ENCODE data around the gene PLPP2.

GRCh38 chr19:291006-291521 is at the start of gene PLPP2:
- TF ChIP-seq POLR2AphosphoS5 (IDR thresholded peaks at IDR 0.05; ENCODE audit: low read depth, low read length) (no peak), TAF1 (IDR thresholded peaks at IDR 0.05; ENCODE audit: borderline replicate concordance, insufficient read depth, low read length) (no peak), REST (IDR thresholded peaks at IDR 0.05; ENCODE audit: insufficient read depth in 1 of 2, low read depth in 2 of 2, low read length in 2 of 2) (no peak)
